ENCODE results near the gene NBEAL2.
A peak's percentile ranks its signal among the peaks of the same experiment; 100 is the strongest.
"Not testable (repeated sequence)": the region's sequence is repeated elsewhere in the genome, so short reads cannot be mapped to it uniquely, and the experiment has no call there.

The NBEAL2 gene

GRCh38 chr3:47016086-47016933, 36.8 kb downstream of the NBEAL2 start:
- DNase-seq, result no peak

GRCh38 chr3:47016934-47017435, 37.5 kb downstream of the NBEAL2 start:
- DNase-seq, result no peak

GRCh38 chr3:47017504-47018268, 38.2 kb downstream of the NBEAL2 start:
- DNase-seq, result no peak

- no peak for DNase-seq
Observed at GRCh38 chr3:47018269-47018611, 38.8 kb downstream of the NBEAL2 start.

- no peak for DNase-seq
Observed at GRCh38 chr3:47019201-47019600, 39.7 kb downstream of the NBEAL2 start.

- no peak for DNase-seq
Observed at GRCh38 chr3:47020311-47020710, 40.8 kb downstream of the NBEAL2 start.

- peak in 2 of 3 experiments; percentile 14 to 43 for DNase-seq
Observed at GRCh38 chr3:47022641-47023071, 43.2 kb downstream of the NBEAL2 start.

- no peak for DNase-seq
Observed at GRCh38 chr3:47024932-47025331, 45.5 kb downstream of the NBEAL2 start.

- not testable (repeated sequence) for DNase-seq
Observed at GRCh38 chr3:47026432-47026831, 47.0 kb downstream of the NBEAL2 start.

- DNase-seq, result no peak
Observed at GRCh38 chr3:47028146-47028545, 48.7 kb downstream of the NBEAL2 start.

GRCh38 chr3:47028667-47029066, 49.2 kb downstream of the NBEAL2 start:
- DNase-seq, result no peak

GRCh38 chr3:47031041-47031440, 51.6 kb downstream of the NBEAL2 start:
- DNase-seq, result not testable (repeated sequence)

GRCh38 chr3:47034868-47035489, 55.5 kb downstream of the NBEAL2 start:
- no peak for DNase-seq

GRCh38 chr3:47035645-47036044, 56.2 kb downstream of the NBEAL2 start:
- no peak for DNase-seq

- no peak for DNase-seq
Observed at GRCh38 chr3:47036145-47036544, 56.7 kb downstream of the NBEAL2 start.

GRCh38 chr3:47037302-47037701, 57.8 kb downstream of the NBEAL2 start:
- DNase-seq, result not testable (repeated sequence)

- DNase-seq, result no peak
Observed at GRCh38 chr3:47041114-47041513, 61.6 kb downstream of the NBEAL2 start.

GRCh38 chr3:47042231-47042791, 62.8 kb downstream of the NBEAL2 start:
- DNase-seq, result no peak

- DNase-seq, result no peak
Observed at GRCh38 chr3:47047069-47047468, 67.6 kb downstream of the NBEAL2 start.

GRCh38 chr3:47047673-47048072, 68.2 kb downstream of the NBEAL2 start:
- no peak for DNase-seq

- no peak for DNase-seq
Observed at GRCh38 chr3:47054412-47054811, 74.9 kb downstream of the NBEAL2 start.

GRCh38 chr3:47056705-47057104, 77.2 kb downstream of the NBEAL2 start:
- DNase-seq, result no peak

- no peak for DNase-seq
Observed at GRCh38 chr3:47057212-47057671, 77.8 kb downstream of the NBEAL2 start.
